ENCODE data around the gene SOX6.

- TF ChIP-seq POLR2AphosphoS5 (IDR thresholded peaks at IDR 0.05) (no peak), POLR2A (IDR thresholded peaks at IDR 0.05) (no peak)
Measured at GRCh38 chr11:16216831-16217230, 139.5 kb downstream of the SOX6 start.
